HG02970 (cell line): ENCODE data around the gene MON2.

Experiments
- ATAC-seq: cut with Tn5 transposase; IDR thresholded peaks from one replicate; pipeline ENCODE4 v1.9.1; 2021; ENCODE audit warnings: mild to moderate bottlenecking, moderate library complexity, moderate number of reproducible peaks; ENCODE audit not compliant: unreplicated experiment, low FRiP score

Gene MON2

DNA sequence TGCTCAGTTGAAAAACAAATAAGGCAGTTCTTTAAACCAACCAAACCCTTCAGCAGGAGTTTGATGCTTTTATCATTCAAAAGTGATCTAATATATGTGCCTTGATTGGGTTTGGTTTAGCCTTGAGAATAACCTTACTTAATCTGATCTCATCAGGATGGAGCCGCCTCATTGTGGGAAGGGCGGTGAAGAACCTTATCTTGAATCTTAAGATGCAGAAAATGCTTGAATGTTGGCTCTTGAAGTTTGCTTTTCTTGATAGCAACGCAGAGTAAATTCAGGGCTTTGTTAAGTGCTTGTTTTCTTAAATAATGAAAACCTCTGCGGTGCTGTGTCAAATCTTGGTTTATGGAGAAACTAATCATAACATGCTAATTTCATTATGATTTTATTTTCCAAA, 138.2 kb downstream of the MON2 start:
- ATAC-seq = no peak

DNA sequence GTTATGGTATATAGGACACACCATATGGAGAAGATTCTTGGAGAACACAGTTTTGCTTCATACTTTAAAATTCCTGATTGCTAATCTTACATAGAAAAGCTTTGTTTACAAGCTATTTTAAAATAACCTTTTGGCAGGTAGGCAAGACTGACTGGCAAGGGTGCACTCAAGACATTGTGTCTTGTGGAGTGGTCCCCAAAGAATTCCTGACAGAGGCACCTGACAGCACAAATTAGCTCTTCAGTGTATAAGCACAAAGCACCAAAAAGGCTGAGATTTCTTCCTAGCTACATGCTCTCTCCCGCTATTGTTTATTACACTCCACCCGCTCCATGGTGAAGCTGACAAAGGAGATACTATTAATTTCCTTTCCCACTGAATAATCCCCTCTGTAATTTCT, 139.4 kb downstream of the MON2 start:
- ATAC-seq = no peak

DNA sequence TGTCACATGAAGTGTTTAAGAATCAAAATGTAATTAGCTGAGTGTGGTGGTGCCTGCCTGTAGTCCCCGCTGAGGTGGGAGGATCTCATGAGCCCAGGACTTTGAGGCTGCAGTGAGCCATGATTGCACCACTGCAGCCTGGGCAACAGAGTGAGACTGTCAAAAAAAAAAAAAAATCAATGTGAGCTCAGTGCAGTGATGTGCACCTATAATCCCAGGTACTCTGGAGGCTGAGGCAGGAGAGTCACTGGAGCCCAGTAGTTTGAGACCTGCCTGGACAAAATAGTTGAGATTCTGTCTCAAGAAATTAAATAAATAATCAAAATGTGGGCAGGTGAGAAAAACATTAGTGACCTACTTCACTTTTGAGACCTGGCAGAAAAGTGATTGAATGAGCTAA, 140.0 kb downstream of the MON2 start:
- no peak for ATAC-seq

DNA sequence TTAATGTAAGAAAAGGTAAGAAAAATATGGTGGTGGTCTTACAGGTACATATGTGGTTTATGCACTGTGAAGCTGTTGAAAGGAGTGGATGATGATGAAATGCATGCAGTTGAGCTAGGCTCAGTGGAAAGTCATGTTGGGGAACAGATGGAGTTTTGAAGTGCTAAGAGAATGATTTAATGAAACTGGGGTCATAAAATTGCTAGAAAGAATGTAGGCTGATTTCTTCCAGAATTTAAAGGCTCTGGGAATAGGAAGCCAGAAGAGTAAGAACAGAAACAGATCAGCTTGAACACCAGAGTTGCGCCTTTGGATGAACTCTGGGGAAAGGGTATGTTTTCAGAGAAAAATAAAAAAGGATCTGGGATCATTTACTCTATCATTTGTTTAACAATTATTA, 146.5 kb downstream of the MON2 start:
- no peak for ATAC-seq

DNA sequence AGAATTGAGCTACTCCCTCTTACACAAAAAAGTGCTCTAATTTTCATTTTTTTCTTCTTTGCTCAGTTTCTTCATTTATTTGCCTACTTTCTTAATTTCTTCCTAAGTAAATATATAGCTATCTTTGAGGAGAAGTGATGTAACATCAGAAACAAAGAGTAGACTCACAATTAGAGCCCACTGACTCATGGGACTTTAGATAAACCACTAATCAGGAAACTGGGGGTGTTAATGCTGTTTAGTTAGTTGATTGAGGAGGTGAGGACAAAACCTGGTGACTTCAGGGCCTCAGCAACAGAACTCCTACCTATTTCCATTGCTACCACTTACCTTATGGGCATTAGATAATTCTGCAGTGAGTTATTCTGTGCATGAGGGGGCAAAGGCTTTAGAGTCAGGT, 151.7 kb downstream of the MON2 start:
- ATAC-seq = no peak

DNA sequence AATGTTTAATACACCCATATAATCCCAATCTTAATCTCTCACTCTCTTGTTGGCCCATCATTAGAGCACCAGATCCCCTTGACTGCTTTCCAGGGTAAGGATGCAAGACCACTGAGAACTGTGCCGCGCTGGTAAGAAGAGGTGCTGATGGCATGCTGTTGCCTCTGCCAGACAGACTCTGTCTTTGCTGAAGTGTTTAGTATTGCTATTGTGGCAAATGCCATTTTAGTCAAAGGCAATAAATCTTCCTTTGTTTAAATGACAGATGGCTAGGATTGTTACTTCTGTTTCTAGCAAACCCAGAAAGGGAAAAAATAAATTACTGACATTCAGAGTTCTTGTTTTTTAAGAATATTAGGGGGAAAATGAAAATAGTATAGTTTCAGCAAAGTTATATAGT, 152.3 kb downstream of the MON2 start:
- ATAC-seq = no peak

DNA sequence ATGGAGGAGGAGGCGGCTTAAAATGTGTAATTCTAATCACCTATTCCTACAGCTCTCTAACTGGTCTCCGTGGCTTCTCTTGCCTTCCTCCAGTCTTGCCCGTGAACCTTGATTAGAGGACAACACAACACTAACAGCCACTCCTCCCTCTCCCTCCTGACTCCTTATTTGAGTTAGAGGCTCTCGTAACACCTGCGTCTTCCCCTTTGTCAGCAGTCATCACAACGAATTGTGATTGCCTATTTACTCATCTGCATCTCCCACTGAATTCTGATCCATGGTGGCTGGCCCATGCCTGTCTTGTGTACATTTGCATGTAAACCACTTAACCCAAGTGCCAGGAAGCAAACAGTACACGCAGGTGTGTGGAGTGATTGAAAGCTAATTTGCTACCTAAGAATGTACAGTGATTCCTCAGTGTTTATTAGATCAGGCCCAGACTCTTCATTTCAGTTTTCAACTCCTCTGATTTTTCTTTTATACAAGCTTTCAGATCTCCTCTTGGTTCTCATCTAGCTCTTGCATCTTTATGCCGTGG, 154.5 kb downstream of the MON2 start:
- no peak for ATAC-seq

DNA sequence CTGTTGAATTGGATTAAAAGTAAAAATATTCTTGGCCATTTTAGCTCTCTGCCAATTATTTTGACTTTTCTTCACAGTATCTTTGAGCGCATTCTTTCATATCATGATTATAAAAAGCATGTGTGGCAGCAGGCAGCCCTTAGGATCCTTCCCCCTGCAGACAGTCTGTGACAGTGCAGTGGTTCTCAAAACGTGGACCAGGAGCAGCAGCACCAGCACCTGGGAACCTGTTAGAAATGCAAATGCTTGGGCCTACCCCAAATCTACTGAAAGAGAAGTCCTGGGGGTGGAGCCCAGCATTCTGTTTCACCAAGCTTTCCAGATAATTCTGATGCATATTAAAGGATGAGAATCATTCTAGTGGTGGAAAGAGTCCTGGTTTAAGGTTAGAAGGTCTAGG, 155.6 kb downstream of the MON2 start:
- ATAC-seq = no peak

DNA sequence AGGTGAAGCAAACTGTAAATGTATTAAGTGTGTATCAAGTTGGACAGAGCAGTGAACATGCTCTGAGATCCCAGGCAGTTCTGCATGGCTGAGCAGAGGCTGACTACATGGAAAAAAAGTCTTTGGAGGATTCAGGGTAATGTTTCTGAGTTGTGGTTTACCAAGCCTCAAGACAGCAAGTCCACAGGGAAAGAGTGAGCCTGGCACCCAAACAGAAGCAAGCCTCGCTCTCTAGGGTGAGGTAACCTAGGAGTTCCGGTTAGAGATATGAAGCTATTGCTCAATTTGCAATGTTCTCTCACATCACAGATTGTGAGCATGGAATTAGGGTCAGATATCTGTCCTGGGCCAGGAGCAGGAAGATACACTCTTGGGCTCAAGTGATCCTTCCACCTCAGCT, 158.6 kb downstream of the MON2 start:
- no peak for ATAC-seq

DNA sequence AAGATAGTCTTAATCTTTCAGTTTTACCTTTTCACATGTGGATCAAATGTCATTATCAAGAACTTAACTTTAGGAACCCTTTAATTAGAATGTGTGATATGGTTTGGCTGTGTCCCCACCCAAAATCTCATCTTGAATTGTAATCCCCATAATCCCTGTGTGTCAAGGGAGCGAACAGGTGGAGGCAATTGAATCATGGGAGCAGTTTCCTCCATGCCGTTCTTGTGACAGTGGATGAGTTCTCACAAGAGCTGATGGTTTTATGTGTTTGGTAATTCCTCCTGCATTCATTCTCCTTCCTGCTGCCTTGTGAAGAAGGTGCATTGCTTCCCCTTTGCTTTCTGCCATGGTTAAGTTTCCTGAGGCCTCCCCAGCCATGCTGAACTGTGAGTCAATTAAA, 160.6 kb downstream of the MON2 start:
- ATAC-seq = no peak

DNA sequence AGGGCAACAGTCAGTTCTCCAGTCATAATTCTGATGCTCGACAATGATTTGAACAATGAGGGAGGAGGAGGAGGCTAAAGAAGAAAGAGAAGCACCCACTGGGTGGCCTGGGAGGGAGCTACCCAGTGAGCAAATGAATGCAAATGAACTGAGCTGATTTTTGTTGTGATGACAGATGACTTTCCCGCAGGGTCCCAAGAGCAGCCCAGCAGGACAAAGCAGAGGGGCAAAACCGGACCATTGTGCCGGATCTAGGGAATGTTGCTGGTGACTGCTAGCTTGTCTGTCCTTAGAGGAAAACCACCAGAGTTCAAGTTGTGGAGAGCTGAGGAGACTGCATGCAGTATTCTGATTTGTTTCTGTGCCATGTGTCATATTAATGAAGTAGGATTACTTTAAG, 162.8 kb downstream of the MON2 start:
- ATAC-seq = no peak

DNA sequence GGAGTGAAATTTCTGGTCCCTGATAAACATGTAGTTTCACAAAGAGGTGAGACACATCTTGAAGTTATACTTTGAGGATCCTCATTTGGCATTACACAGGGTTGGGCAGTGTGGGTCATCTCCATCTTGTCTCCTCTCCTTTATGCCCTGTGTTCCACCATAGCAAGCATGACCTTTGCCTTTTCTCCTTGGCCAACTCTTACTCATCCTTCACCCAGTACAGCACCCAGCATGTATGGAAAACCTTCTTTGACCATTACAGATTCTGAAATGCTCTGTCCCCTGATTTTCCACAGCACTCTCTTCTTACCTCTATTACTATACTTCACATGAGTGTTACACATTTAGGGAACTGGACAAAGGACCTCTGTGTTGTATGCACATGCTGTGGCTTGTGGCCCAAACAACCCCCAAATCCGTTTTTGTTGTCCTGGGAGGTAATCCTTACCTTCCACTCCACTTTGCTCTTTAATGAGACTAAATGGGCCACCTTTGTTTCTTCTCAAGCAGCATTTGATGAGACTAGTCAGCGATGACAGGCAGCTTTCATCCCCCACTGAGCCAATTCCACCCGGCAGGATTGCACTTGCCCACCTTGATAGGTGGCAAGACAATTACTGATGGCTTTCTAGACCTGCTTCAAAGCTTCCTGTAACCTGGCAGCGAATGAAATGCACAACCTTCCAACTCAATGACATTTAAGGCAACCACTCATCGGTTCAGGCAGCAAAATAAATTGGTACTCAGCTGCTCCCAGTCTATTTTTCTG, 163.5 kb downstream of the MON2 start:
- no peak for ATAC-seq

DNA sequence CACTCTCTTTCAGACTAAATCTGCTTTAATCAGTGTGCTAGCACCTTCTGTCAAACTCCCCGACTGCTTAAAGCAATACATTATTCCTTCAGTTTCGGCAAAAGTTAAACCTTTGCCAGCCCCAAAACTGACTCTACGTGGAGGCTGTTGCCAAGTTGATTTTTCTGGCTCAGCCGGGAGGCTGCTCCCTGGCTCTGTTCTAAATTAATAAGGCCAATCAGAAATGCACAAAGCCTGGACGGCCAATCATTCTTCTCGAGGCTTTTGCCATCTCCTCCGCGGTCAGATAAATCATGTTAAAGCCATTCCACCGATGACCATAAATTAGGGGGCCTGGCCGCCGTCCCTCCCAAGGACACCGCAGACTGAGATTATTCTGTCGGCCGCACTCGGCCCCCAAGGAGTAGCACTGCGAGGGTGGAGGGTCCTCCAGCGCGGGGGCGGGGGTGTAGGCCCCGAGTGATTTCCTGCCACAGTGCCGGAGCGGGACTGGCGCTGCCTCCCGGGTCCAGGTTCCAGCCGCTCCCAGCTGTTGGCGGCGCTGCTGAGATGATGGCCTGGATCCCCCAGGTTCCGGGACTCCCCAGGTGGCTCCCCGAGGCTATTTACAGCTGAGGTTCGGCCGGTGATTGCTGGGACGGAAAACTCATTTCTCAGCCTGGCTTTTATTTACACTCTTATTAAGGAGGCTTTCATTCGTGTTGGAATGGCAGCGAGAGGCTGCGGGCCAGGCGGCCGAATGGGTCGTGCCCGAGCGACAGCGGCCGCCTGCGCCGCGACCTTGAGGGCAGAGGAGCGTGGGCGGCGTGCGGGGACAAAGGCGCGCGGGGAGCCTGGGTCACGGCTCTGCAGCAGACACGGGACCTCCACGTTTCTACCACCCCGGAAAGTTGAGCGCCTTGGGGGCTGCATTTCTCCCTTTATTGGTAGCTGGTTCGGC, 165.1 kb downstream of the MON2 start:
- ATAC-seq = peak; percentile 54

DNA sequence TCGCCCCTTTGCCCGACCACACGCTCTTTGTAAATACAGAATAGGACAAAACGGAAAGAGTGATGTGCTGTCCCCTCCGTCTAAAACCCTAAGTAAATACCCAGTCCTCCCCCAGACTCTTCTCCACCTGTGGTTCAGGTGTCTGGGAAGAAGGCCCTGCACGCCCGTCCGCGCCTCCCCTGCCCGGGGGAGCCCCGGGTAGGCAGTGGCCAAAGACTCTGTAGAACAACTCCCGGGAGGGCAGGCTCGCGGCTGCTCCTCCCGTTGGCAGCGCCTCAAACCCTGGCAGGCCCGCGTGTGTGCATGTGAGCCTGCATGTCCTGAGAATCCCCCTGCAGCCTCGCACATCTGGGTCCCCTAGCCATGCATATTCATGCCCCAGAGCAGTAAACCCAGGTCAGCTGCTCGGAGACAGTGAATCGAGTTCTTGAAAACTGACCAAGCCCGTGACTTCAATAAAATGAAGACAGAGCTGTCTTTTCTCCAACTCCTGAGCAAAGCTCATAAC, 165.8 kb downstream of the MON2 start:
- ATAC-seq = peak; percentile 37

DNA sequence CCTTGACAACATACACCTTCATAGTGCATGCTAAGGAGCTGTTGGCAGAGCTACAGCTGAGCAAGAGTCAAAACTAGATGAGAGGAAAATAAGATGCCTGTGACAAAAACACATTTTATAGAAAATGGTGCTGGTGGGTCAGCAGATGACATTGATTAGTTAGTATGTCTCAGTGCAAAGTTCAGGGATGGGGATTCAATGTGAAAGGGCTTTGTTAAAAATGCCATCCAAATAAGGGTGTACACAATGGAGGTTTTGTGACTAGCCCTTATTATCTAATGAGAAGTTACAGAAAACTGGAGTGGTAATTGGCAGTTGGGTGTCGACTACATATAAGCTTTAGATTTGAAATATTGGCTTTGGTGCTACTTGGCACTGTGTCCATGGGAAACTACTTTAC, 169.0 kb downstream of the MON2 start:
- ATAC-seq = no peak

DNA sequence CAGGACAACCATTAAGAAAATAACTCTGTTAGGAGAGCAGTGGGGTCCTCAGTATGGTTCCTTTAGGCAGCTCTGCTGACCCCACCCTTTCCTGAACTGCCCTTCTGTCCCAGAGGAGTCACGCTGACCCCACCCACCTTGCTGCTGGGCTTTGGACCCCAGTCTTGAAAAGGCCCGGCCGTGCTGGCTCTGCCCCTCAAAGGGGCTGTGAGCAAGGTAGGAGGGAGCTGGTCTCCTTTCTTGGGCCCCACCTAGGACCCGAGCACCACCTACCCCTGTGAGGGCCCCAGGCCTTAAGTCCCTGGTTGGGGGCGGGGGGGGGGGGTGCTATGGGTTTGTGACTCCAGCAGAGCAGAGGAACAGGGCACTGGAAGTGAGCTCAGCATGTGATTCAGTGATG, 171.1 kb downstream of the MON2 start:
- ATAC-seq = no peak

DNA sequence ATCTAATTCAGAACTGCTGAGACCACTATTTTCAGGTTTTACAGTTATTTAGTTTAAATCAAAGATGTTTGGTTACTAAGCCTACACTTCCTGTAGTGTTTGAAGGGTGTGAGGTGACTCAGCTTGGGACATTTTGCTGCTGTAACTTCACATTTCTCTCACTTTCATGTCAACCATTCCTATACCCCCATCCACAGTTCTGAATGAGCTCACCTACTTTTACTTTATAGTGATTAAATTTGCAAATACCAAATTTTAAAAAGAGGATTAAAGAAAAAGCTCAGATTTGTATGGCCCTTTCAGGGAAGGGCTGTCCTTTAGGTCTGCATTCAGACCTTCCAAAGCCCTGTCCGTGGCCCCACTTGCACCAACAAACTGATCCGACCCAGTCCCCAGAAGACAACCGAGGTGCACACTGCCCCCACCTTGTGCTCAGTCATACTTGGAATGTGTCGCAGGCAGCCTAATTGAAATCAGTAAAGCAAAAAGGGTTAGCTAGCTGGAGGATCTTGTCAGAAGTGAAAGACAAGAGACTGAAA, 174.4 kb downstream of the MON2 start:
- peak; percentile 75 for ATAC-seq

DNA sequence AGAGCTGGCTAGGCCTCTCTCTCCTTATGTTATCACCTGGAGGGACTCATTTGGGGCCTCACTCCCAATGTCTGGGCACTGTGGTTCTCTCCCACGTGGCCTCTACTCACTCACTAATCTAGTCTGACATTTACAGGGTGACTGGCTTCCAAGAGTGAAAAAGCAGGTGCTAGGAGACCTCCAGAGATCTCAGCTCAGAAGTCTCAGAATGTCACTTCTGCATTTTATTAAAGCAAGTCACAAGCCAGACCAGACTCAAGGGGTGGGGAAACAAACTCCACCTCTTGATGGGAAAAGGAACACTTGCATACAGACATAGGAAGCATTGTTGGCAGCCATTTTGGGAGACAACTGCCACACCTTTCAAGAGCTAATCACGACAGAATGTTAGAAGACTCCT, 175.9 kb downstream of the MON2 start:
- no peak for ATAC-seq

DNA sequence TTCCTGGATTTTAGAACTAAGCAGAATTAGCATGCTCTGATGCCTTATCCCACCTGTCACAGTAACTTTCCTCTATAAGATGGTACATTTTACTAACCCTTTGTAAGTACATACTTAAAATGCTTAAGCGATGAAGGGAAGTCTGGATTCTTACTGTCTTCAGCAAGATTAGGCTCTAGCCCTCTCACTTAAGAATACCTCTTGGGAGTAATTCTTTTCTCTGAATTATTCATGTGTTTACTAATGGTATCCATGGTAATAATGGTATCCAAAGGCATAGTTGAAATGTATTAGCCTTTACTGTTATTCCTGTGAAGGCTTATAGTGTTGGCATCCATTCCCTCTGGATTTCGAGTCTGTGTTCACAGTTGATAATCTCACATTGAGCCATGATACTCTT, 176.9 kb downstream of the MON2 start:
- ATAC-seq = no peak

DNA sequence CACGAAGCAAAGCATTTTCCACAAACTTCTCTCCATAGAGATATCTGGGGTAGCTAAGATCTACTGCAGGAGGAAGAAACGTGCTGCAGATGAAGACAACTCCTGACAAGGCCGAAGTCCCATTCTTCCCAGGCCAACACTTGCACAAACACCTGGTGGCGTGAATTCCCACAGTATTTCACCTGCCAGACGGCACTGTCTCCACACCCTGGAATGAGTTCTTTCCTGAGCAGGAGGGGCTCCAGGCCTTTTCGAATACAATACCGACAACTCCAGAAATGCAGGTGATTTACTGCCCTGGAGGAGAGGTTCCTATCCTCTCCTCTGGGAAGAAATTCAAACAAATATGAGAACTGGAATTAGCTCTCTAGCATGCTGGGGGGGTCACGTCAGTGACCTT, 179.9 kb downstream of the MON2 start:
- ATAC-seq = no peak

DNA sequence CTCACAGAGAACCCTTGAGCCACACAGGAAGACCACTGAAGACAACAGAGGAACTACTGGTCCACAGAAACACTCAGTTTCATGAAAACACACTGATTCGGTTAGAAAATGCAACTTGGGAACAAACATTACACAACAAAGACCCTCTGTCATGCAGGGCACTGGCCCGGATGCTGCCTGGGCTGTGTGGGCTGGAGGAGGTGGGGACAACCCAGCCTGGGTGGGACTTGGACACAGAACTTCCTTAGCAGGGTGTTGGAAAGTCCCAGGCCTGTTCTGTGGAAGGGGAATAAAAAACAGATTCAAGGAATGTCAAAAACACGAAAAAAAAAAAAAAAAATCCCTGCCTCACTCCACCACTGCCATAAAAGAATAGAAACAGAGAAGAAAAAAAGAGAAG, 181.0 kb downstream of the MON2 start:
- no peak for ATAC-seq
